Embryonic facial prominence (tissue), 1 donor: ENCODE data around the gene GET4.

Source experiments
- DNase-seq: peaks from one replicate; pipeline ENCODE4 v3.0.0-alpha.2; 2016; ENCODE audit errors: extremely low spot score

The GET4 gene

GRCh38 chr7:945556-946255 lies 69.4 kb downstream of the GET4 start:
- DNase-seq: no peak
